ENCODE results near the gene RNF168. TPM values are rescaled to one million over a fixed set of nuclear protein-coding genes. Genes with fewer than 3 reads are reported as not detected.
"Not testable (repeated sequence)": the region's sequence is repeated elsewhere in the genome, so short reads cannot be mapped to it uniquely, and the experiment has no call there.

Gene RNF168
- total RNA-seq, 2 experiments from 2014 or later = 26.1 to 27.4 TPM

DNA sequence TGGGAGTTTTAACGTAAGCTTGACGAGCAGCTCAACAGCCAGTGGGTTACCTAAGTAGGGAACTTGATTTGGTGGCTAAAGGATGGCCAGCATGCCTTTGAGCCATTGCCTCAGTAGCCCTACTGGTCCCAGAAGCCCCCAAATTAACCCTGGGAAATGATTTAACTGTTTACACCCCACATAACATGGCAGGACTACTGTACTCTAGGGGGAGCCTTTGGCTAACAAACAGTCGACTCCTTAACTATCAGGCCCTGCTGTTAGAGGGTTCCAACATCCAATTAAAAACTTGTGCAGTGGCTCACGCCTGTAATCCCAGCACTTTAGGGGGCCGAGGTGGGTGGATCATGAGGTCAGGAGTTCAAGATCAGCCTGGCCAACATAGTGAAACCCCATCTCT, 21.0 kb upstream of the RNF168 start:
- POLR2A ChIA-PET = no interaction called here
- no peaks in the 10 kb centered on the region for H3K27me3 ChIP-seq (ENCODE audit: control insufficient read depth in 1 of 2, insufficient read depth in 2 of 2, low read length in 2 of 2)
- Mint-ChIP-seq H3K4me3 (no peak overlapping the region), H3K36me3 (ENCODE audit: low read depth) (peaks cover 14% of the 10 kb centered on the region), H3K4me1 (ENCODE audit: low read depth) (peaks cover 4% of the 10 kb centered on the region), H3K27ac (no peak overlapping the region), H3K27me3 (no peaks in the 10 kb centered on the region), H3K9me3 (peaks cover 17% of the 10 kb centered on the region)
- H3K4me3 ChIP-seq (ENCODE audit: low read length) = no peak overlapping the region
- H3K36me3 ChIP-seq (ENCODE audit: insufficient read depth, low read length) = no peaks in the 10 kb centered on the region
- TF ChIP-seq, protein P1, sequence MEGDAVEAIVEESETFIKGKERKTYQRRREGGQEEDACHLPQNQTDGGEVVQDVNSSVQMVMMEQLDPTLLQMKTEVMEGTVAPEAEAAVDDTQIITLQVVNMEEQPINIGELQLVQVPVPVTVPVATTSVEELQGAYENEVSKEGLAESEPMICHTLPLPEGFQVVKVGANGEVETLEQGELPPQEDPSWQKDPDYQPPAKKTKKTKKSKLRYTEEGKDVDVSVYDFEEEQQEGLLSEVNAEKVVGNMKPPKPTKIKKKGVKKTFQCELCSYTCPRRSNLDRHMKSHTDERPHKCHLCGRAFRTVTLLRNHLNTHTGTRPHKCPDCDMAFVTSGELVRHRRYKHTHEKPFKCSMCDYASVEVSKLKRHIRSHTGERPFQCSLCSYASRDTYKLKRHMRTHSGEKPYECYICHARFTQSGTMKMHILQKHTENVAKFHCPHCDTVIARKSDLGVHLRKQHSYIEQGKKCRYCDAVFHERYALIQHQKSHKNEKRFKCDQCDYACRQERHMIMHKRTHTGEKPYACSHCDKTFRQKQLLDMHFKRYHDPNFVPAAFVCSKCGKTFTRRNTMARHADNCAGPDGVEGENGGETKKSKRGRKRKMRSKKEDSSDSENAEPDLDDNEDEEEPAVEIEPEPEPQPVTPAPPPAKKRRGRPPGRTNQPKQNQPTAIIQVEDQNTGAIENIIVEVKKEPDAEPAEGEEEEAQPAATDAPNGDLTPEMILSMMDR (IDR thresholded peaks at IDR 0.05) = no peak
- peaks cover 17 to 24% of the 10 kb centered on the region in 2 experiments for H3K9me3 ChIP-seq (ENCODE audit: control insufficient read depth in 1 of 2, insufficient read depth in 1 of 2, low read length in 2 of 2)
- CTCF ChIA-PET = no interaction called here
- DNase-seq (no peak), ATAC-seq (ENCODE audit: poor library complexity) (no peak)
- intact Hi-C loops (cut with DNase I, micrococcal nuclease) = loop anchor here in 1 of 2 experiments (5.0 kb wide), 1 partner anchor 37 kb away; no protein-coding TSS in a partner anchor
- no peak overlapping the region for H3K27ac ChIP-seq (ENCODE audit: low read depth in 1 of 2, low read length in 2 of 2)
- H3K4me1 ChIP-seq (ENCODE audit: insufficient read depth, low read length) = peaks cover 9% of the 10 kb centered on the region

DNA sequence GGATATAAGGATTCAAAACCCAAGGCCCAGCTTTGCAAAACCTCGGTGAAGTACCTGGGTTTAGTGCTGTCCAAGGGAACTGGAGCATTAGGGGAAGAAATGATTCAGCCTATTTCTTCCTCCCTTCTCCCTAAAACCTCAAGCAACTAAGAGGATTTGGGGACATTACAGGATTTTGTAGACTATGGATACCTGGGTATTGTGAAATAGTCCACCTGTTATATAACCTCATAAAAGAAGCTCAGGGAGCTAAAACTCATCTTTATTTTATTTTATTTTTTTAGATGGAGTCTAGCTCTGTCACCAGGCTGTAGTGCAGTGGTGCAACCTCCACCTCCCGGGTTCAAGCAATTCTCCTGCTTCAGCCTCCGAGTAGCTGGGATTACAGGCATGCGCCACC, 20.3 kb upstream of the RNF168 start:
- Histone ChIP-seq H3K4me1 (ENCODE audit: insufficient read depth, low read length) (peaks cover 5% of the 10 kb centered on the region), H3K9me3 (ENCODE audit: control insufficient read depth in 1 of 2, insufficient read depth in 1 of 2, low read length in 2 of 2) (peaks cover 19 to 31% of the 10 kb centered on the region in 2 experiments), H3K36me3 (ENCODE audit: insufficient read depth, low read length) (no peaks in the 10 kb centered on the region), H3K27ac (ENCODE audit: low read depth in 1 of 2, low read length in 2 of 2) (no peak overlapping the region), H3K27me3 (ENCODE audit: control insufficient read depth in 1 of 2, insufficient read depth in 2 of 2, low read length in 2 of 2) (no peaks in the 10 kb centered on the region), H3K4me3 (ENCODE audit: low read length) (no peak overlapping the region)
- ChIA-PET POLR2A (no interaction called here), CTCF (no interaction called here)
- intact Hi-C loops (cut with DNase I, micrococcal nuclease) = loop anchor here in 1 of 2 experiments (5.0 kb wide), 1 partner anchor 37 kb away; no protein-coding TSS in a partner anchor
- H3K27ac Mint-ChIP-seq = no peak overlapping the region
- DNase-seq (no peak), ATAC-seq (ENCODE audit: poor library complexity) (no peak)
- no peaks in the 10 kb centered on the region for H3K27me3 Mint-ChIP-seq
- H3K4me3 Mint-ChIP-seq = no peak overlapping the region
- H3K4me1 Mint-ChIP-seq (ENCODE audit: low read depth) = peaks cover 4% of the 10 kb centered on the region
- H3K36me3 Mint-ChIP-seq (ENCODE audit: low read depth) = peaks cover 14% of the 10 kb centered on the region
- TF ChIP-seq, protein P1 (IDR thresholded peaks at IDR 0.05) = no peak
- peaks cover 20% of the 10 kb centered on the region for H3K9me3 Mint-ChIP-seq

DNA sequence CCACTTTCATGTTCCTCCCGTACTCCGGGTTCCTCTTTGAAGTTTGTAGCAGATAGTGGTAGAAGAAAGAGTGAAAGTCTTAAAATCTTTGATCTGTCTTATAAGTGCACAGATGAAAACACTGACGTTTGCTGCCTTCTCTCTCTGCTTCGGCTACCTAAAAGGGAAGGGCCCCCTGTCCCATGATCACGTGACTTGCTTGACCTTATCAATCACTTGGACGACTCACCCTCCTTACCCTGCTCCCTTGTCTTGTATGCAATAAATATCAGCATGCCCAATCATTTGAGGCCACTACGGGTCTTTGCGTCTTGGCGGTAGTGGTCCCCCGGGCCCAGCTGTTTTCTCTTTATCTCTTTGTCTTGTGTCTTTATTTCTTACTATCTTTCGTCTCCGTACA, 17.7 kb upstream of the RNF168 start:
- not testable (repeated sequence) for H3K4me3 ChIP-seq (ENCODE audit: low read length); H3K27me3 ChIP-seq (ENCODE audit: control insufficient read depth in 1 of 2, insufficient read depth in 2 of 2, low read length in 2 of 2); H3K27ac ChIP-seq (ENCODE audit: low read depth in 1 of 2, low read length in 2 of 2); H3K4me3 Mint-ChIP-seq; DNase-seq; H3K4me1 ChIP-seq (ENCODE audit: insufficient read depth, low read length); H3K36me3 ChIP-seq (ENCODE audit: insufficient read depth, low read length); ATAC-seq (ENCODE audit: poor library complexity); H3K4me1 Mint-ChIP-seq (ENCODE audit: low read depth); H3K27ac Mint-ChIP-seq; H3K27me3 Mint-ChIP-seq
- Mint-ChIP-seq H3K36me3 (ENCODE audit: low read depth) (peaks cover 17% of the 10 kb centered on the region), H3K9me3 (peaks cover 20% of the 10 kb centered on the region)
- intact Hi-C loops (cut with DNase I, micrococcal nuclease) = loop anchor here in 1 of 2 experiments (5.0 kb wide), 1 partner anchor 34 kb away; no protein-coding TSS in a partner anchor
- CTCF ChIA-PET = interaction anchor here (1.9 kb wide), 1 partner anchor 34 kb away, joined by 13 read pairs; no protein-coding TSS in a partner anchor
- peaks cover 29 to 54% of the 10 kb centered on the region in 2 experiments for H3K9me3 ChIP-seq (ENCODE audit: control insufficient read depth in 1 of 2, insufficient read depth in 1 of 2, low read length in 2 of 2)
- POLR2A ChIA-PET = interaction anchor here (1.8 kb wide), 1 partner anchor 18 kb away, joined by 6 read pairs; the partner anchor contains the start of gene RNF168

DNA sequence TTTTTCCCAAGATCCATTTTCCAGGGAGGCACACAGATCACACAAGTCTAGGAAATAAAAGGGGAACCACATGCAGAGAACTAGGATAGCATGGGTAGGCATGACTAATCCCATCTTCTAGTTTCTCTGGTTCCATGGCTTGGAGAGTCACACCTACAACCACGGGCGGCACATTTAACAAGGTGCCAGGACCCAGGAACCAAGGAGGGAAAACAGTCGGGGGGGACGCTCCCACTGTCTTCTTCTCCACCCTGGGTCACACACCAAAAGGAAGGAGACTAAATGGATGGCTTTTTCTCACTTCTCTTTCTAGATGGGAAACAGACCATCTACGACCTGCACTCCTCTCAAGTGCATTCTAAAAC, 16.1 kb upstream of the RNF168 start:
- ChIA-PET POLR2A (no interaction called here), CTCF (interaction anchor here (0.6 to 3.6 kb wide), 4 partner anchors 9 to 266 kb away, joined by 3 to 14 read pairs (median 6); no protein-coding TSS in a partner anchor)
- Histone ChIP-seq H3K27ac (ENCODE audit: low read depth in 1 of 2, low read length in 2 of 2) (no peak overlapping the region), H3K4me1 (ENCODE audit: insufficient read depth, low read length) (no peaks in the 10 kb centered on the region), H3K27me3 (ENCODE audit: control insufficient read depth in 1 of 2, insufficient read depth in 2 of 2, low read length in 2 of 2) (no peaks in the 10 kb centered on the region), H3K9me3 (ENCODE audit: control insufficient read depth in 1 of 2, insufficient read depth in 1 of 2, low read length in 2 of 2) (peaks cover 29 to 55% of the 10 kb centered on the region in 2 experiments), H3K4me3 (ENCODE audit: low read length) (no peak overlapping the region), H3K36me3 (ENCODE audit: insufficient read depth, low read length) (no peaks in the 10 kb centered on the region)
- intact Hi-C loops (cut with DNase I, micrococcal nuclease) = loop anchor here (1.0 to 5.0 kb wide), 2 partner anchors 32 to 266 kb away; no protein-coding TSS in a partner anchor
- DNase-seq (peak in 4 of 14 experiments; percentile 9 to 33 (median 21)), ATAC-seq (ENCODE audit: poor library complexity) (no peak)
- Mint-ChIP-seq H3K4me1 (ENCODE audit: low read depth) (no peaks in the 10 kb centered on the region), H3K27ac (no peak overlapping the region), H3K36me3 (ENCODE audit: low read depth) (peaks cover 20% of the 10 kb centered on the region), H3K4me3 (no peak overlapping the region), H3K27me3 (peaks cover 4% of the 10 kb centered on the region), H3K9me3 (peaks cover 22% of the 10 kb centered on the region)
- TF ChIP-seq, protein P1 (IDR thresholded peaks at IDR 0.05) = no peak

Data from CD4-positive, alpha-beta T cell (primary cell).